Measurements from ENCODE around the gene SRGAP3.

The SRGAP3 gene

DNA sequence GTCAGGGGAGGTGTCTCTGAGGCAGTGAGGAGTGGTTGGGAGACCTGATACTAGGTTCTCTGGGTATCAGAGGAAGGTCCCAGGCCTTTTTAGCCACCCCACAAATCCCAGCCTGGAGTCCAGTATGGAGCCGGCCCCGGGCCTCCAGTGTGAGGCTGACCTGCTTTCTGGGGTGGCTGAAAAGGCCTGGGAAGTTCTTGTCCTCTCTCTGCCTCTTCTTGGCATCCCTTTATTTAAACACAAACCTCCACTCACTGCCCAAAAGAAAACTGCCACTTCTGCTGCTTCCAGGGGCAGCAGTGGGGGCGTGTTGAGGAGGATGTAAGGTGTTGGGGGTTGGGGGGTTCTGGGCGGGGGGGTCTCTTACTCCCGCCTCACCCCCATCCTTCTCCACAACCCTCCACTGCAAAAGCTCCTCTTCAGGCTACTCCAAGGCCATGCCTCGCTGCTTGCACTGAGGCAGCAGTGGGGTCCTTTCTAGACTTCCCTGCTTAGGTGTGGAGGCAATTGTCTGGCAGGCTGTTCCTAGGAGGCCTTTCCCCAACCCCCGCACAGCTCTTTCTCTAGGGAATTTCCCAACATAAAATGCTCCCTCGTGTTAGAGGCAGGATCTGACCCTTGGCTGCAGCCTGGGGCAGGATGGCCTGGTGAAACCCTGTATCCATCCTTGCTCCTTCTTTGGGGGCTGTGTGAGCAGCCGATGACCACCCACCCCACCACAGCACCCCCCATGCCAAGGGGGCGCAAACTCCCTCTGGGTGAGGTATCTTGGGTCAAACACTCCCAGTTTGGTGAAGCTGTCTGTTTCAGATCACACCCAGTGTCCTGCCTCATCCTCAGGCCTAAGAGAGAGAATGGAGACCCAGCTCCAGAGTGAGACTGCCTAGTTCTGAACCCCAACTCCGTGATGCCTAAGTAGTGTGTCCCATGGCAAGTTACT, 274.1 kb downstream of the SRGAP3 start:
- no peak for DNase-seq (ENCODE audit: low spot score)
- no peak for TF ChIP-seq CTCF (IDR thresholded peaks at IDR 0.05; ENCODE audit: extremely low read depth, insufficient read depth, missing control alignments)
- in situ Hi-C loops (cut with MboI; ENCODE audit: low pct_unique_long_range_greater_than_20kb, low sequenced_read_pairs, unreplicated experiment), result loop anchor here (10.0 kb wide), 1 partner anchor 329 kb away; no protein-coding TSS in a partner anchor

- in situ Hi-C loops (cut with MboI; ENCODE audit: low pct_unique_long_range_greater_than_20kb, low sequenced_read_pairs, unreplicated experiment), result loop anchor here (10.0 kb wide), 1 partner anchor 330 kb away; no protein-coding TSS in a partner anchor
- no peak for TF ChIP-seq CTCF (IDR thresholded peaks at IDR 0.05; ENCODE audit: extremely low read depth, insufficient read depth, missing control alignments)
- DNase-seq (ENCODE audit: low spot score), result no peak
These were observed 275.0 kb downstream of the SRGAP3 start for GRCh38 chr3:8974458-8974857.

- DNase-seq (ENCODE audit: low spot score), result no peak
These were observed 276.8 kb downstream of the SRGAP3 start for GRCh38 chr3:8972639-8973038.

GRCh38 chr3:8970971-8971589, 278.4 kb downstream of the SRGAP3 start:
- DNase-seq (ENCODE audit: low spot score), result peak; percentile 64
- in situ Hi-C loops (cut with MboI; ENCODE audit: low pct_unique_long_range_greater_than_20kb, low sequenced_read_pairs, unreplicated experiment), result loop anchor here (10.0 kb wide), 1 partner anchor 334 kb away; no protein-coding TSS in a partner anchor
- TF ChIP-seq CTCF (IDR thresholded peaks at IDR 0.05; ENCODE audit: extremely low read depth, insufficient read depth, missing control alignments), result peak; percentile 96

More at GRCh38 chr3:8972639-8973038, 276.8 kb downstream of the SRGAP3 start:
- in situ Hi-C loops (cut with MboI; ENCODE audit: low pct_unique_long_range_greater_than_20kb, low sequenced_read_pairs, unreplicated experiment), result loop anchor here (10.0 kb wide), 1 partner anchor 332 kb away; no protein-coding TSS in a partner anchor
- no peak for TF ChIP-seq CTCF (IDR thresholded peaks at IDR 0.05; ENCODE audit: extremely low read depth, insufficient read depth, missing control alignments)

DNA sequence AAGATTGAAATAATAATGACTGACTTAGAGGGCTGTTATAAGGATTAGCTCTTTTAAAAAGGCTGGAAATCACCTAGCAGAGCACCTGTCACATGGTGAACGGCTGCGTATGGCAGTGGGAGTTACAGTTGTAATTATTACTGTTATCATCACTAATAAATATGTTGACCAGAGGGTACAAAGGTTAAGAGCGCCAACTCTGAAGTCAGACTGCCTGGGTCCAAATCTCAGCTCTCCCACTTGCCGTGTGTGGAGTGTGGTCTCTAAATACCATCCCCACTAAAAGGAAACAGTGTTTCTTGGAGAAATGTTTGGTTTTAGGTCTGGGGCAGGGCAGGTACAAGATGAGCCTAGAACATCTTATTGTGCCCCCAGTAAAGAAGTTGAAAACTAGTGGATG, 280.2 kb downstream of the SRGAP3 start:
- DNase-seq (ENCODE audit: low spot score), result no peak
- in situ Hi-C loops (cut with MboI; ENCODE audit: low pct_unique_long_range_greater_than_20kb, low sequenced_read_pairs, unreplicated experiment), result no loop called here
- TF ChIP-seq CTCF (IDR thresholded peaks at IDR 0.05; ENCODE audit: extremely low read depth, insufficient read depth, missing control alignments), result no peak

- DNase-seq (ENCODE audit: low spot score), result no peak
- TF ChIP-seq CTCF (IDR thresholded peaks at IDR 0.05; ENCODE audit: extremely low read depth, insufficient read depth, missing control alignments), result no peak
- in situ Hi-C loops (cut with MboI; ENCODE audit: low pct_unique_long_range_greater_than_20kb, low sequenced_read_pairs, unreplicated experiment), result no loop called here
These were observed 281.0 kb downstream of the SRGAP3 start for GRCh38 chr3:8968375-8968882.
